H9 (cell line): ENCODE results near the gene NET1. TPM values are rescaled to one million over a fixed set of nuclear protein-coding genes. Genes with fewer than 3 reads are reported as not detected.

ENCODE experiments used
- DNase-seq: peaks from one replicate; pipeline ENCODE4 v3.0.0-alpha.2; 2017
- H2AFZ ChIP-seq: one replicate; pipeline ENCODE4 v1.6.1; 2013; ENCODE audit warnings: mild to moderate bottlenecking, low read length, control low read depth, moderate library complexity
- H2AK5ac ChIP-seq: 2 replicates; pipeline ENCODE4 v1.6.1; 2013; ENCODE audit warnings: low read length, control low read depth, mixed read lengths; ENCODE audit not compliant: insufficient read length
- H2BK120ac ChIP-seq: one replicate; pipeline ENCODE4 v1.6.1; 2013; ENCODE audit warnings: low read depth, mild to moderate bottlenecking, low read length, control low read depth, inconsistent platforms; ENCODE audit not compliant: poor library complexity, severe bottlenecking
- H2BK12ac ChIP-seq: 2 replicates; pipeline ENCODE4 v1.6.1; 2013; ENCODE audit warnings: low read length, control low read depth, mixed read lengths, low read depth; ENCODE audit not compliant: insufficient read length
- H2BK15ac ChIP-seq: 2 replicates; pipeline ENCODE4 v1.6.1; 2013; ENCODE audit warnings: low read depth, low read length, control low read depth
- H2BK20ac ChIP-seq: one replicate; pipeline ENCODE4 v1.6.1; 2013; ENCODE audit warnings: low read depth, mild to moderate bottlenecking, low read length, control low read depth, inconsistent platforms; ENCODE audit not compliant: poor library complexity, severe bottlenecking
- H2BK5ac ChIP-seq: 2 replicates; pipeline ENCODE4 v1.6.1; 2013; ENCODE audit warnings: low read length, control low read depth, mixed read lengths; ENCODE audit not compliant: insufficient read length
- H3K14ac ChIP-seq: 2 replicates; pipeline ENCODE4 v1.6.1; 2013; ENCODE audit warnings: low read length, control low read depth; ENCODE audit not compliant: insufficient read depth
- H3K18ac ChIP-seq: 2 replicates; pipeline ENCODE4 v1.6.1; 2013; ENCODE audit warnings: low read depth, mild to moderate bottlenecking, mixed read lengths, low read length, control low read depth; ENCODE audit not compliant: insufficient read length
- H3K23ac ChIP-seq: 2 replicates; pipeline ENCODE4 v1.6.1; 2013; ENCODE audit warnings: low read length, control low read depth, mixed read lengths, low read depth; ENCODE audit not compliant: insufficient read length
- H3K23me2 ChIP-seq: 2 replicates; pipeline ENCODE4 v1.6.1; 2013; ENCODE audit warnings: low read depth, mild to moderate bottlenecking, mixed read lengths, low read length, control low read depth; ENCODE audit not compliant: insufficient read length, poor library complexity, severe bottlenecking
- H3K27ac ChIP-seq: 2 replicates; pipeline ENCODE4 v1.5.1; 2013; ENCODE audit warnings: low read length, control low read depth, mixed read lengths, low read depth; ENCODE audit not compliant: insufficient read length
- H3K27me3 ChIP-seq: 2 replicates; pipeline ENCODE4 v1.6.1; 2013; ENCODE audit warnings: low read length, control low read depth, inconsistent platforms; ENCODE audit not compliant: insufficient read depth
- H3K4ac ChIP-seq: 2 replicates; pipeline ENCODE4 v1.6.1; 2013; ENCODE audit warnings: low read depth, mild to moderate bottlenecking, control low read depth, inconsistent platforms, low read length, moderate library complexity
- H3K4me1 ChIP-seq: 2 replicates; pipeline ENCODE4 v1.6.1; 2013; ENCODE audit warnings: low read length, control low read depth, inconsistent platforms; ENCODE audit not compliant: insufficient read depth
- H3K4me2 ChIP-seq: 2 replicates; pipeline ENCODE4 v1.6.1; 2013; ENCODE audit warnings: low read length, control low read depth, mixed read lengths; ENCODE audit not compliant: insufficient read length, insufficient read depth
- H3K56ac ChIP-seq: 2 replicates; pipeline ENCODE4 v1.6.1; 2013; ENCODE audit warnings: low read depth, mild to moderate bottlenecking, mixed read lengths, low read length, control low read depth; ENCODE audit not compliant: insufficient read length
- H3K79me1 ChIP-seq: 2 replicates; pipeline ENCODE4 v1.6.1; 2013; ENCODE audit warnings: low read depth, mild to moderate bottlenecking, moderate library complexity, low read length, control low read depth, inconsistent platforms; ENCODE audit not compliant: insufficient read depth, poor library complexity, severe bottlenecking
- H3K79me2 ChIP-seq: 2 replicates; pipeline ENCODE4 v1.6.1; 2013; ENCODE audit warnings: low read length, control low read depth, inconsistent platforms; ENCODE audit not compliant: insufficient read depth
- H3K9ac ChIP-seq: 2 replicates; pipeline ENCODE4 v1.6.1; 2013; ENCODE audit warnings: low read length, control low read depth, mixed read lengths; ENCODE audit not compliant: insufficient read length; ENCODE audit errors: extremely low read depth
- H3K9me3 ChIP-seq: one replicate; pipeline ENCODE4 v1.6.1; 2013; ENCODE audit warnings: low read depth, low read length, inconsistent platforms; ENCODE audit not compliant: control insufficient read depth
- H3T11ph ChIP-seq: one replicate; pipeline ENCODE4 v1.6.1; 2013; ENCODE audit warnings: mild to moderate bottlenecking, low read length, control low read depth, inconsistent platforms
- H4K20me1 ChIP-seq: one replicate; pipeline ENCODE4 v1.6.1; 2013; ENCODE audit not compliant: control insufficient read depth, insufficient read length, insufficient read depth
- H4K5ac ChIP-seq: 2 replicates; pipeline ENCODE4 v1.6.1; 2013; ENCODE audit warnings: low read depth, mild to moderate bottlenecking, mixed read lengths, low read length, control low read depth; ENCODE audit not compliant: insufficient read length
- H4K8ac ChIP-seq: replicated peaks from 2 replicates; pipeline ENCODE4 v1.6.1; 2013; ENCODE audit warnings: low read length, control low read depth, mixed read lengths, low read depth; ENCODE audit not compliant: insufficient read length
- H4K91ac ChIP-seq: 2 replicates; pipeline ENCODE4 v1.6.1; 2013; ENCODE audit warnings: low read depth, mild to moderate bottlenecking, moderate library complexity, mixed read lengths, low read length, control low read depth; ENCODE audit not compliant: insufficient read length
- H3K27ac Mint-ChIP-seq, 3 experiments: 2 replicates in 2 of 3; 3 replicates in 1 of 3; pipeline ENCODE4 v1.8.0; 2020 to 2021; ENCODE audit warnings: mixed read lengths in 3 of 3, mild to moderate bottlenecking in 1 of 3, moderate library complexity in 1 of 3
- H3K27me3 Mint-ChIP-seq: 2 replicates; pipeline ENCODE4 v1.8.0; 2021; ENCODE audit warnings: low read depth, mild to moderate bottlenecking, moderate library complexity, mixed read lengths
- H3K36me3 Mint-ChIP-seq, 3 experiments: 2 replicates in 2 of 3; 3 replicates in 1 of 3; pipeline ENCODE4 v1.8.0; 2020 to 2021; ENCODE audit warnings: low read depth in 3 of 3, mixed read lengths in 3 of 3; ENCODE audit not compliant: insufficient read depth in 1 of 3
- H3K4me1 Mint-ChIP-seq, 2 experiments: 2 replicates each; pipeline ENCODE4 v1.8.0; 2020; ENCODE audit warnings: mixed read lengths in 2 of 2
- H3K4me3 Mint-ChIP-seq, 2 experiments: 2 replicates in 1 of 2; 3 replicates in 1 of 2; pipeline ENCODE4 v1.8.0; 2020 to 2021; ENCODE audit warnings: mild to moderate bottlenecking in 2 of 2, mixed read lengths in 2 of 2, moderate library complexity in 1 of 2
- H3K9me3 Mint-ChIP-seq, 2 experiments: 2 replicates in 1 of 2; 3 replicates in 1 of 2; pipeline ENCODE4 v1.8.0; 2020; ENCODE audit warnings: mild to moderate bottlenecking in 2 of 2, mixed read lengths in 2 of 2, moderate library complexity in 1 of 2
- WGBS: extraction: QIAGEN DNeasy Blood & Tissue Kit; methylation state at CpG from one replicate; pipeline ENCODE4 v1.1.7; 2013; ENCODE audit warnings: missing lambda C conversion rate, low lambda C conversion rate, mixed read lengths; ENCODE audit not compliant: insufficient read length; ENCODE audit errors: extremely low coverage; 5-methylcytosine and 5-hydroxymethylcytosine counted together
- total RNA-seq: library from RNA; stranded (reverse); gene quantifications from 2 replicates; pipeline ENCODE4 v1.2.1, GENCODE V29; 2021
- TF ChIP-seq, protein P1 (sequence below): fragments of 200-600 bp; sonication (generic); conservative IDR thresholded peaks from 3 replicates; pipeline ENCODE4 v1.8.0; 2021; ENCODE audit warnings: antibody characterized with exemption, mild to moderate bottlenecking

NET1 gene
- total RNA-seq, 1 experiment from 2014 or later = 50.6 TPM

DNA sequence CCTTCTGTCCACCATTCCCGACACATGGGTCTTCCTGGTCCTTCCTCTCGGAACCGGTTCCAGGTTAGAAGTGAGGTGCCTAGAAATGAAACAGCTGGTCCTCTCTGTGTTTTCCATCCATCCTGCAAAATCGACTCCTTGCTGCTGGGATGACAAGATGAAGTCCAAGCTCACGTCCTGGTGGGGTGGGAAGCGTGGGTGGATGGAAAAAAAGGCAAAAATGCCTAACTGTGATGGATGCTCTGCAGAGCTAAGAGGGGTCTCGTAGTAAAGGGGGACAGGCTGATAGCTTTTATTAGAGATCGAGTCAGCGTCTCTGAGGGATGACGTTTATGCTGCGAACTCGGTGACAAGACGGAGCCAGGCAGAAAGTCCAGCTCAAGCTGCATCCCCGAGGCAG lies 72.9 kb downstream of the NET1 start:
- no peak overlapping the region for H2BK120ac ChIP-seq
- Mint-ChIP-seq H3K4me3 (no peak overlapping the region), H3K27me3 (peaks cover 5% of the 10 kb centered on the region), H3K36me3 (no peaks in the 10 kb centered on the region; a peak in 2 of 7 replicates), H3K27ac (no peak overlapping the region), H3K9me3 (peaks cover 0 to 3% of the 10 kb centered on the region in 2 experiments; a peak in 1 of 5 replicates), H3K4me1 (peaks cover 23 to 42% of the 10 kb centered on the region in 2 experiments)
- no peak overlapping the region for H3T11ph ChIP-seq
- H4K8ac ChIP-seq = no peak overlapping the region
- H3K23ac ChIP-seq = no peak overlapping the region
- no peak overlapping the region for H3K14ac ChIP-seq
- no peaks in the 10 kb centered on the region for H3K9me3 ChIP-seq
- H3K9ac ChIP-seq = no peak overlapping the region
- H2AFZ ChIP-seq = no peak overlapping the region
- no peaks in the 10 kb centered on the region for H4K20me1 ChIP-seq
- no peak overlapping the region for H2BK5ac ChIP-seq
- no peaks in the 10 kb centered on the region for H3K23me2 ChIP-seq
- H2AK5ac ChIP-seq = no peak overlapping the region
- H3K27ac ChIP-seq = no peak overlapping the region
- H3K79me1 ChIP-seq = no peaks in the 10 kb centered on the region
- no peak overlapping the region for H3K4me2 ChIP-seq
- H4K91ac ChIP-seq = no peak overlapping the region
- H3K79me2 ChIP-seq = no peaks in the 10 kb centered on the region
- no peak overlapping the region for H3K18ac ChIP-seq
- H2BK20ac ChIP-seq = no peak overlapping the region
- DNase-seq = no peak
- no peaks in the 10 kb centered on the region for H3K27me3 ChIP-seq
- H3K4ac ChIP-seq = no peak overlapping the region
- H2BK12ac ChIP-seq = no peak overlapping the region
- TF ChIP-seq, protein P1, sequence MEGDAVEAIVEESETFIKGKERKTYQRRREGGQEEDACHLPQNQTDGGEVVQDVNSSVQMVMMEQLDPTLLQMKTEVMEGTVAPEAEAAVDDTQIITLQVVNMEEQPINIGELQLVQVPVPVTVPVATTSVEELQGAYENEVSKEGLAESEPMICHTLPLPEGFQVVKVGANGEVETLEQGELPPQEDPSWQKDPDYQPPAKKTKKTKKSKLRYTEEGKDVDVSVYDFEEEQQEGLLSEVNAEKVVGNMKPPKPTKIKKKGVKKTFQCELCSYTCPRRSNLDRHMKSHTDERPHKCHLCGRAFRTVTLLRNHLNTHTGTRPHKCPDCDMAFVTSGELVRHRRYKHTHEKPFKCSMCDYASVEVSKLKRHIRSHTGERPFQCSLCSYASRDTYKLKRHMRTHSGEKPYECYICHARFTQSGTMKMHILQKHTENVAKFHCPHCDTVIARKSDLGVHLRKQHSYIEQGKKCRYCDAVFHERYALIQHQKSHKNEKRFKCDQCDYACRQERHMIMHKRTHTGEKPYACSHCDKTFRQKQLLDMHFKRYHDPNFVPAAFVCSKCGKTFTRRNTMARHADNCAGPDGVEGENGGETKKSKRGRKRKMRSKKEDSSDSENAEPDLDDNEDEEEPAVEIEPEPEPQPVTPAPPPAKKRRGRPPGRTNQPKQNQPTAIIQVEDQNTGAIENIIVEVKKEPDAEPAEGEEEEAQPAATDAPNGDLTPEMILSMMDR = no peak
- no CpG with 5 or more reads among the region's 14 CpGs for WGBS
- H2BK15ac ChIP-seq = no peak overlapping the region
- no peak overlapping the region for H4K5ac ChIP-seq
- H3K4me1 ChIP-seq = peaks cover 1% of the 10 kb centered on the region; the same call in 1 of the 2 replicates
- H3K56ac ChIP-seq = no peak overlapping the region
